HCT116 (cell line): ENCODE measurements around the gene RAX. TPM values are rescaled to one million over a fixed set of nuclear protein-coding genes. Genes with fewer than 3 reads are reported as not detected.

ENCODE experiments used
- ATAC-seq: fragments of 200-7000 bp; cut with Tn5 transposase; 2 replicates; pipeline ENCODE4 v1.9.1; 2020; ENCODE audit warnings: mild to moderate bottlenecking, moderate library complexity
- BruUV-seq: library from RNA; stranded (reverse); fragments of 400-500 nt; replicated peaks from 2 replicates; lab custom pipeline; 2021; lab: Mats Ljungman, UMichigan
- CTCF ChIA-PET: fragments of 300-600 bp; sonication (Branson Sonifier 250); formaldehyde crosslinking; loops from one replicate; lab custom pipeline; 2021; ENCODE audit warnings: antibody characterized with exemption; lab: Charles Lee
- POLR2A ChIA-PET: fragments of 300-600, 350-600 bp; sonication (Branson Sonifier 250); formaldehyde crosslinking; loops from one replicate; lab custom pipeline; 2021; ENCODE audit warnings: antibody characterized with exemption; lab: Charles Lee
- RAD21 ChIA-PET, 2 experiments: fragments of 300-600 bp; sonication (Branson Sonifier 250); formaldehyde crosslinking; loops; one replicate each; lab custom pipeline; 2023; ENCODE audit warnings: low total read pairs in 2 of 2; ENCODE audit not compliant: uncharacterized antibody in 2 of 2, unreplicated experiment in 2 of 2, low non-redundant PET in 1 of 2; lab: Charles Lee
- DNase-seq: peaks from one replicate; pipeline ENCODE4 v3.0.0-alpha.2; 2010; ENCODE audit warnings: low read depth, low spot score
- H2AFZ ChIP-seq: fragments of 200-600 bp; shearing (Covaris generic), sonication (generic); 2 replicates; pipeline ENCODE4 v1.6.1; 2017; ENCODE audit warnings: low read depth, mixed run types, mixed read lengths, antibody characterized with exemption, low read length; ENCODE audit not compliant: poor library complexity, severe bottlenecking
- H3K27ac ChIP-seq: 2 replicates; pipeline ENCODE4 v1.5.1; 2012; ENCODE audit warnings: low read depth, low read length
- H3K27me3 ChIP-seq: fragments of 200-600 bp; sonication (generic); 2 replicates; pipeline ENCODE4 v1.6.1; 2016; ENCODE audit warnings: mixed run types, low read length, mixed read lengths; ENCODE audit not compliant: insufficient read depth
- H3K36me3 ChIP-seq, 2 experiments: fragments of 200-500 bp in 1 of 2; fragments of 200-600 bp in 1 of 2; sonication (Bioruptor generic) in 1 of 2; sonication (generic) in 1 of 2; 2 replicates each; pipeline versions ENCODE4 v1.5.1 to v1.6.1; 2014 to 2016; ENCODE audit warnings: low read length in 2 of 2, inconsistent platforms in 1 of 2, mixed read lengths in 1 of 2, mixed run types in 1 of 2; ENCODE audit not compliant: insufficient read depth in 2 of 2, control insufficient read depth in 1 of 2
- H3K4me1 ChIP-seq, 2 experiments: fragments of 200-600 bp in 1 of 2; sonication (generic) in 1 of 2; 2 replicates each; pipeline versions ENCODE4 v1.5.1 to v1.6.1; 2012 to 2017; ENCODE audit warnings: low read length in 2 of 2, inconsistent platforms in 1 of 2, mild to moderate bottlenecking in 1 of 2, mixed read lengths in 1 of 2, mixed run types in 1 of 2, moderate library complexity in 1 of 2; ENCODE audit not compliant: insufficient read depth in 2 of 2, control insufficient read depth in 1 of 2
- H3K4me2 ChIP-seq: fragments of 200-600 bp; sonication (generic); 2 replicates; pipeline ENCODE4 v1.6.1; 2017; ENCODE audit warnings: mixed run types, low read length, mixed read lengths
- H3K4me3 ChIP-seq, 2 experiments: fragments of 200-600 bp in 1 of 2; sonication (generic) in 1 of 2; replicated peaks in 1 of 2; 2 replicates each; pipeline ENCODE4 v1.5.1; 2011 to 2016; ENCODE audit warnings: low read length in 2 of 2, control low read depth in 1 of 2, low read depth in 1 of 2, mild to moderate bottlenecking in 1 of 2, mixed read lengths in 1 of 2, mixed run types in 1 of 2
- H3K79me2 ChIP-seq: fragments of 200-600 bp; sonication (generic); 2 replicates; pipeline ENCODE4 v1.6.1; 2017; ENCODE audit warnings: mild to moderate bottlenecking, mixed run types, low read length, moderate library complexity, mixed read lengths; ENCODE audit not compliant: insufficient read depth
- H3K9ac ChIP-seq: fragments of 200-600 bp; sonication (generic); 2 replicates; pipeline ENCODE4 v1.6.1; 2016; ENCODE audit warnings: low read length, mixed read lengths
- H3K9me2 ChIP-seq: fragments of 200-600 bp; sonication (generic), shearing (Covaris generic); 2 replicates; pipeline ENCODE4 v1.6.1; 2017; ENCODE audit warnings: mixed run types, mild to moderate bottlenecking, moderate library complexity; ENCODE audit not compliant: insufficient read depth
- H3K9me3 ChIP-seq, 2 experiments: fragments of 200-500 bp in 1 of 2; fragments of 200-600 bp in 1 of 2; sonication (Bioruptor generic) in 1 of 2; sonication (generic) in 1 of 2; 2 replicates each; pipeline ENCODE4 v1.6.1; 2014 to 2017; ENCODE audit warnings: low read length in 2 of 2, mixed read lengths in 2 of 2, inconsistent platforms in 1 of 2, low read depth in 1 of 2, mild to moderate bottlenecking in 1 of 2, mixed run types in 1 of 2, moderate library complexity in 1 of 2; ENCODE audit not compliant: control insufficient read depth in 1 of 2, insufficient read depth in 1 of 2
- H4K20me1 ChIP-seq: fragments of 200-600 bp; sonication (generic), shearing (Covaris generic); 2 replicates; pipeline ENCODE4 v1.6.1; 2017; ENCODE audit warnings: mixed run types, mild to moderate bottlenecking, moderate library complexity; ENCODE audit not compliant: insufficient read depth
- EZH2phosphoT487 ChIP-seq: fragments of 200-600 bp; IDR thresholded peaks from 2 replicates; pipeline ENCODE4 v1.6.1; 2018; ENCODE audit warnings: antibody characterized with exemption, borderline replicate concordance
- MAX ChIP-seq: IDR thresholded peaks from 2 replicates; pipeline ENCODE4 v1.6.1; 2012
- RAD21 ChIP-seq: IDR thresholded peaks from 2 replicates; pipeline ENCODE4 v1.6.1; 2012; ENCODE audit warnings: low read depth, mild to moderate bottlenecking
- REST ChIP-seq: IDR thresholded peaks from 2 replicates; pipeline ENCODE4 v1.6.1; 2012; ENCODE audit warnings: low read depth
- SIN3A ChIP-seq: IDR thresholded peaks from 2 replicates; pipeline ENCODE4 v1.6.1; 2012; ENCODE audit warnings: low read depth
- SP1 ChIP-seq: IDR thresholded peaks from 2 replicates; pipeline ENCODE4 v1.6.1; 2012; ENCODE audit warnings: low read depth
- ZFX ChIP-seq: fragments of 450-650 bp; IDR thresholded peaks from 2 replicates; pipeline ENCODE4 v1.6.1; 2017
- ZNF274 ChIP-seq: fragments of 200-500 bp; sonication (Bioruptor generic); IDR thresholded peaks from 2 replicates; pipeline ENCODE4 v1.6.1; 2014; ENCODE audit warnings: mild to moderate bottlenecking, low read depth, low read length, inconsistent platforms
- intact Hi-C: fragments of 100-400 bp; cut with micrococcal nuclease; formaldehyde crosslinking; loops from 2 replicates; pipeline ENCODE4 v1.10.0; 2022
- total RNA-seq: library from RNA; stranded (reverse); gene quantifications from one replicate; pipeline ENCODE4 v1.2.1, GENCODE V29; 2021; ENCODE audit not compliant: unreplicated experiment

Gene RAX
- total RNA-seq, 1 experiment from 2014 or later: not detected

GRCh38 chr18:59264121-59264571 is 9.1 kb downstream of the RAX start:
- Histone ChIP-seq H3K9me2 (no peaks in the 10 kb centered on the region), H2AFZ (no peak overlapping the region), H4K20me1 (no peaks in the 10 kb centered on the region), H3K27me3 (peaks cover 9% of the 10 kb centered on the region), H3K9me3 (no peaks in the 10 kb centered on the region), H3K4me1 (no peaks in the 10 kb centered on the region), H3K36me3 (no peaks in the 10 kb centered on the region), H3K9ac (no peak overlapping the region), H3K4me3 (no peak overlapping the region), H3K4me2 (no peak overlapping the region), H3K79me2 (no peaks in the 10 kb centered on the region), H3K27ac (no peak overlapping the region)
- POLR2A ChIA-PET: no interaction called here
- intact Hi-C loops: no loop called here
- RAD21 ChIA-PET: no interaction called here
- no TSS peak for BruUV-seq
- DNase-seq (no peak), ATAC-seq (no peak)
- CTCF ChIA-PET: no interaction called here
- TF ChIP-seq ZFX (no peak), EZH2phosphoT487 (no peak), SP1 (no peak), ZNF274 (no peak), RAD21 (no peak), REST (no peak), MAX (no peak), SIN3A (no peak)
